Activated CD8-positive, alpha-beta memory T cell treated with anti-CD3 and anti-CD28 coated beads, Interleukin-2, amount 50 U/mL, for 4 hours (primary cell): ENCODE data around the gene ANKRD63.

Source experiments
- DNase-seq: peaks from one replicate; pipeline ENCODE4 v3.0.0-alpha.2; 2020

ANKRD63 gene

GRCh38 chr15:40240619-40241221 is 42.1 kb downstream of the ANKRD63 start:
- no peak for DNase-seq

DNA sequence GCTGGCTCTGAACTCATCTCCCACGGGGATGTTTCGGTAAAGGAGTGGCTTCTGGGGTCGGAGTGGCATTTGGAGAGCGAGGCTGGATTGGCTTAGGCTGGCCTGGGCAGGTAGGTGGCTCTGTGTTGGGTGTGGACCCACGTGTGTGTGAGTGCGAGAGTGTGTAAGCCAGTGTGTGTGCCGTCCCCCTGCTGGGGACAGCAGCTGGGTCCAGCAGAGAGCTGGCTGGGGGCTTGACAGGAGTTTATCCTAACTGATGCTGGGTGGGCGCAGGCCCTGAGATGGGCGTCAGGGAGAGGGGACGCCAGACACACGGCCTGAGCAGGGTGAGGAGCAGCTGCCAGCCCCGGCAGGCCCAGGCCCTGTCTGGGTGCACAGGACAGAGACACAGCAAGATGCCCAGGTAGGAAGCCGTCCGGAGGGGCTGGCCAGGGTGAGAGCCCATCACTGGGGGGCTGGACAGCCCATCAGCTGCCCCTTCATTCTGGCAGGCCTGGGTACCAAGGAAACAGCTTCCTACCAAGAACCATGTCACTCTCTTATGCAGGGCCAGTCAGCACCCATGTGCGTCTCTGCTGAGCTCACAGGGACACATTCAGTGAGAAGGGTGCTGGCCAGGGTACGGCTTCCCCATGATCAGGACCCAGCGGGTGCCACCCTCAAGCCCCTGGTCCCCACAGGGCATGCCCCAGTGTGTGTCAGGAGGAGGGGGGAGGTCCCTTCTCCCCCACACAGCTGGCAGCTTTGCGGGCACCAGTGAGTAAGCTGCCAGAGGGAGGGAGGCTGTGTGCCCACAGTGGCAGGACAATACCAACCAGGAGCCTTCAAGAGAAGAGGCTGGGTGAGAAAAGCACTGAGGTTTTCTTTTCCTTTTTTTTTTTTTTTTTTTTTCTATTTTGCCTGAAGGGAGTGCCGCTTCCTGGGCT is 42.9 kb downstream of the ANKRD63 start:
- DNase-seq: no peak

DNA sequence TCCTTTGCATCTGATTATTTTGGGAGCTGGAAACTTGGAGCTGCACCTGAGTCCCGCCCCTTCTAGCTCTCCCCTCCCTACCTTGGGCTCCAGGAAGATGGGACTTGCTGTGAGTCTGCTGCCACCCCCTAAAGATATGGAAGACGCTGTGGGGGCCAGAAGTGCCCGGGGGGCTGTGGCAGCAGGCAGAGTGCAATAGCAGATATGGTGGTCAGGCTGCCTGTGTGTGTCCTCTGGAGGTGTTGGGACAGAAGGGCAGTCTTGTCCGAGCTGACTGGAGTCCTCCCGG is 43.5 kb downstream of the ANKRD63 start:
- no peak for DNase-seq

- DNase-seq: no peak
Observed at GRCh38 chr15:40238532-40239403, 44.1 kb downstream of the ANKRD63 start, which contains the start of gene PAK6. PAK6 (plus strand) TSS chr15:40239063; CDS start chr15:40264786, 25,723 bp downstream.

- DNase-seq: no peak
Observed at GRCh38 chr15:40235201-40235885, 47.5 kb downstream of the ANKRD63 start.

- no peak for DNase-seq
Observed at GRCh38 chr15:40234783-40235182, 48.1 kb downstream of the ANKRD63 start.

DNA sequence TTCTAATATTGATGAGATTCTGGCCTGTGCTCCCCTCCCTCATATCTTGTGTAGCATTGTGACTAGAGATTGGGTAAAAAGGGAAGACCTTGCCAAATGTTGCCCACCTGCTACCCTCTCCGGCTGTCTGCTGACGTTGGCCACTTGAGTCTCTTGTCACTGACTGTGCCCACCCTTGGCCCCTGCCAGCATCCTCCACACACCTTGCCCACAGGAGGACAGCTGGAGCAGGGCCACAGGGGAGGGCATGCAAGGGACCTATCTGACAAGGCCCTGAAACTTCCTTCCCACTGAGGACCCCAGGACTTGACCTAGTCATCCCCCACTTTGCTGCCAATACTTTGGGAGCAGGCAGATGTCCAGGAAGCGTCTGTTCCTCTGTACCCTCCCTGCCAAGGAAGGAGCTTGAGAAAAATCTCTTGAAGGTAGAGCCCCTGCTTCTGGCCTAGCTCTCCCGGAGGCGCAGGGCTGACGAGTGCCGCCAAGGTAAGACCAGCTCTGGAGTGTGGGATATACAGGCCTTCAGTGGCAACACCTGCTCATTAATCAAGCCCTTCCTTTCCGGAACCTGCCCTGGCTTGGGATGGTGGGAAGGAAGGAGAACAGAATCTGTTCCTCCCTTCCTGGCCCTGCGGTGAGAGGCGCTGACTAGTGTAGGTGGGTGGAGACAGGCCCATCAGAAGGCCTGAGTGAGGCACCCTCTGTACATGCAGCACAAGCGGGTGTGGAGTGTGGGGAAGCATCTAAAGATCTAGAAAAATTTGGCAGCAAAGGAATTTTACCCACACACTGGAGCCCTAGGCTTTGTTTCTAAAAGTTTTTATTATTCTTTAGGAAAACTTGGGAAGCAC is 48.9 kb downstream of the ANKRD63 start:
- DNase-seq: no peak

GRCh38 chr15:40232625-40233070 is 50.2 kb downstream of the ANKRD63 start:
- no peak for DNase-seq
